Right kidney (tissue), 9 donors: ENCODE results near the gene CRELD2.

ENCODE experiments used
- DNase-seq: peaks from one replicate; pipeline ENCODE4 v3.0.0-alpha.2; 2016
- long read RNA-seq, 8 donors: transcript quantifications; one replicate each; lab custom pipeline, GENCODE V29; 2026

Gene CRELD2, protein sequence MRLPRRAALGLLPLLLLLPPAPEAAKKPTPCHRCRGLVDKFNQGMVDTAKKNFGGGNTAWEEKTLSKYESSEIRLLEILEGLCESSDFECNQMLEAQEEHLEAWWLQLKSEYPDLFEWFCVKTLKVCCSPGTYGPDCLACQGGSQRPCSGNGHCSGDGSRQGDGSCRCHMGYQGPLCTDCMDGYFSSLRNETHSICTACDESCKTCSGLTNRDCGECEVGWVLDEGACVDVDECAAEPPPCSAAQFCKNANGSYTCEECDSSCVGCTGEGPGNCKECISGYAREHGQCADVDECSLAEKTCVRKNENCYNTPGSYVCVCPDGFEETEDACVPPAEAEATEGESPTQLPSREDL
- long read RNA-seq, donor 1, transcript CRELD2-201 (10 exons, 1,357 nt): major isoform, 22 of 25 reads
- long read RNA-seq, donor 1, partial matches to known transcripts: 0 of 25 reads
- long read RNA-seq, donor 1, other reads (novel, unspliced or antisense): 0 of 25 reads
- long read RNA-seq, donor 2, partial matches to known transcripts: 0 of 7 reads
- long read RNA-seq, donor 2, other reads (novel, unspliced or antisense): 0 of 7 reads
- long read RNA-seq, donor 3, transcript CRELD2-201 (10 exons, 1,357 nt): major isoform, 7 of 10 reads
- long read RNA-seq, donor 3, partial matches to known transcripts: 0 of 10 reads
- long read RNA-seq, donor 3, other reads (novel, unspliced or antisense): 0 of 10 reads
- long read RNA-seq, donor 4, transcript CRELD2-201 (10 exons, 1,357 nt): major isoform, 17 of 20 reads
- long read RNA-seq, donor 4, partial matches to known transcripts: 0 of 20 reads
- long read RNA-seq, donor 4, other reads (novel, unspliced or antisense): 0 of 20 reads
- long read RNA-seq, donor 5, transcript CRELD2-201 (10 exons, 1,357 nt): major isoform, 16 of 16 reads
- long read RNA-seq, donor 5, partial matches to known transcripts: 0 of 16 reads
- long read RNA-seq, donor 5, other reads (novel, unspliced or antisense): 0 of 16 reads
- long read RNA-seq, donor 6, transcript CRELD2-201 (10 exons, 1,357 nt): major isoform, 12 of 15 reads
- long read RNA-seq, donor 6, partial matches to known transcripts: 0 of 15 reads
- long read RNA-seq, donor 6, other reads (novel, unspliced or antisense): 0 of 15 reads
- long read RNA-seq, donor 7, transcript CRELD2-201 (10 exons, 1,357 nt): major isoform, 13 of 14 reads
- long read RNA-seq, donor 7, partial matches to known transcripts: 0 of 14 reads
- long read RNA-seq, donor 7, other reads (novel, unspliced or antisense): 0 of 14 reads
- long read RNA-seq, donor 8, transcript CRELD2-201 (10 exons, 1,357 nt): major isoform, 10 of 10 reads
- long read RNA-seq, donor 8, partial matches to known transcripts: 0 of 10 reads
- long read RNA-seq, donor 8, other reads (novel, unspliced or antisense): 0 of 10 reads

GRCh38 chr22:49917974-49918910 lies at the start of gene CRELD2, which contains the start of gene ALG12:
TSS of gene CRELD2 (plus strand) at chr22:49918634. CDS start at chr22:49918770, 136 bp downstream.
TSS of gene ALG12 (minus strand) at chr22:49918438. CDS start at chr22:49913765, 4,673 bp downstream.
- DNase-seq: peak; percentile 99

- no peak for DNase-seq
Measured at GRCh38 chr22:49869086-49869830, 49.2 kb upstream of the CRELD2 start.

- no peak for DNase-seq
Measured at GRCh38 chr22:49869845-49870712, 48.4 kb upstream of the CRELD2 start.

DNA sequence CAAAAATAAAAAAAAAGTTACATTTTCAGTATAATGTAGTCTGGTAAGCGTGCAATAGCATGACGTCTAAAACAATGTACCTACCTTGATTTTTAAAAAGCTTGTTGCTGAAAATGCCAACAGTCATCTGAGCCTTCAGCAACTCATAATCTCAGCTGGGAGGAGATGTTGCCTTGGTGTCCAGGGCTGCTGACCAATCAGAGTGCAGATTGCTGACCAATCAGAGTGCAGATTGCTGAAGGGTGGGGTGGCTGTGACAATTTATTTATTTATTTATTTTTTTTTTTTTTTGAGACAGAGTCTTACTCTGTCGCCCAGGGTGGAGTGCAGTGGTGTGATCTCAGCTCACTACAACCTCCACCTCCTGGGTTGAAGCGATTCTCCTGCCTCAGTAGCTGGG lies 47.0 kb upstream of the CRELD2 start:
- no peak for DNase-seq

GRCh38 chr22:49872347-49872746 lies 46.1 kb upstream of the CRELD2 start:
- no peak for DNase-seq

DNA sequence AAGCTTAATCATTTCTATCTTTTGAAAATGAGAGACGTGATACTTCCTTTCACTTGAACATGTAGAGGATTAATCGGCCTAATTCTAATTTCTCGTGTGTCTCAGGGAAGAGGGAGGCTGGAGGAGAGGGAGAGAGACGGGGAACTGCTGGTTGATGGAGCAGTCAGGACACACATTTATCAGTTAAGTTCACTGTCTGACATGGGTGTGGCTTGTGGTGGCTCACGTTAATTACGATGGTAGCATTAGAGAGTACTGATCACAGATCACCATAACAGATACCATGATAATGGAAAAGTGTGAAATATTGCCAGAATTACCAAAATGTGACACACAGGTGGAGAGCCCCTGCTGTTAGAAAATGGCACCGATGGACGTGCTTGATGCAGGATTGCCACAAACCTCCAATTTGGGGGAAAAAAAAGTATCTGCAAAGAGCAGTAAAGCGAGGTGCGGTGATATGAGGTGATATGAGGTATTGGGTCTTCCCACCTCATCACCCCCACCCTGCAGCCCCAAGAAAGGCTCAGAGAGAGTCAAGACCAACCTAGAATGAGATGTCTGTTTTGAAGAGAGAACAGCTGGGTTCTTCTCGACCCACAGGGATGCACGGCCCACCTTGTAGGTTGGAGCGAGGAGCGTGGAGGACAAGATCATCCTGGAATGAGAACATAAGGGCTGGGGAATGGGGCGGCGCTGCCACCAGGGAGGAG lies 45.0 kb upstream of the CRELD2 start:
- DNase-seq: no peak

DNA sequence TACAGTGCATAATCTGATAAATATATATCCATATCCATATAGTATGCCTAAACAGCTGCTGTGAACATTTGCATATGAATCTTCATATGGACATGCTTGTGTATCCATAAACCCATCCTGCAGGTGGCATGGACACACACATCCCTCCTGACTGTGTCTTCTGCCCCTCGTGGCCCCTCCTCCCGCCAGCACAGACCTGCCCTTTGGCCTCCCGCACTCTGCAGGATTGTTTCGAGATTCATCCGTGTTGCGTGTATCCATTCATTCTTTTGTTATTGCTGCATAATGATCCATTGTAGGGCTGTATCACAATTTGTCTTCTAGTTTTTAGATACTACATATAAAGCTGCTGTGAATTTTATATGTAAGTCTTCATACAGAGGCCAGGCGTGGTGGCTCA lies 40.8 kb upstream of the CRELD2 start:
- DNase-seq: no peak

DNA sequence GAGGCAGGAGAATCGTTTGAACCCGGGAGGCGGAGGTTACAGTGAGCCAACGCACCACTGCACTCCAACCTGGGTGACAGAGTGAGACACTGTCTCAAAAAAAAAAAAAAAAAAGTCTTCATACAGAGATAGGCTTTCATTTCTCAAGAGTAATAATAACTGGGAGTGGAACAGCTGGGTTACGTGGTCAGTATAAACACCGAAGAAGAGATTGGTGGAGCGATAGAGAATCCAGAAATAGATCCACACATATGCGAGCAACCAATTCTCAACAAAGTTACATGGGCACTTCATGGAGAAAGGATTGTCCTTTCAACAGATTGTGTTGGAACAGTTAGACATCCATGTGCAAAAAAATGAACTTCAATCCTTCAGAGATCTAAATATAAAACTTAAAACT lies 40.2 kb upstream of the CRELD2 start:
- no peak for DNase-seq

- no peak for DNase-seq
Measured at GRCh38 chr22:49879871-49880270, 38.6 kb upstream of the CRELD2 start.

DNA sequence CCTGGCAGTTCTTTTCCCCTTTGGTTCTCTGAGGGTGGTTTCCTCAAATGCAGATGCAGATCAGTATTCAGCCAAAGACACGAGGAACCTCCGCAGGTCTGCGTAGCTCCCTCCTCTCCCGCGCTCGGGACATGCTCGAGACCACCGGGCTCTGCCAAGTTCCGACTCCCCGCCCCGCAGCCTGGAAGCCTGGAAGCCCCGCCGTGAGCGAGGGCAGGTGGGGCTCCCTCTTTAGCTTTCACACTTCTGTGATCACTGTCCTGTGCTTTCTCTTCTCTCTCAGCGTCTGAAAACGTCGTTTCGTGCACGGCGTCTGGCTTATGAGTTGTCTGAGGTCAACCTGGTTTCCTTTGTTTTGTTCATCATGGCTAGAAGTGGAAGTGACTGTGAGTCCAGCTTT lies 38.2 kb upstream of the CRELD2 start:
- no peak for DNase-seq

GRCh38 chr22:49881856-49882255 lies 36.6 kb upstream of the CRELD2 start:
- no peak for DNase-seq

DNA sequence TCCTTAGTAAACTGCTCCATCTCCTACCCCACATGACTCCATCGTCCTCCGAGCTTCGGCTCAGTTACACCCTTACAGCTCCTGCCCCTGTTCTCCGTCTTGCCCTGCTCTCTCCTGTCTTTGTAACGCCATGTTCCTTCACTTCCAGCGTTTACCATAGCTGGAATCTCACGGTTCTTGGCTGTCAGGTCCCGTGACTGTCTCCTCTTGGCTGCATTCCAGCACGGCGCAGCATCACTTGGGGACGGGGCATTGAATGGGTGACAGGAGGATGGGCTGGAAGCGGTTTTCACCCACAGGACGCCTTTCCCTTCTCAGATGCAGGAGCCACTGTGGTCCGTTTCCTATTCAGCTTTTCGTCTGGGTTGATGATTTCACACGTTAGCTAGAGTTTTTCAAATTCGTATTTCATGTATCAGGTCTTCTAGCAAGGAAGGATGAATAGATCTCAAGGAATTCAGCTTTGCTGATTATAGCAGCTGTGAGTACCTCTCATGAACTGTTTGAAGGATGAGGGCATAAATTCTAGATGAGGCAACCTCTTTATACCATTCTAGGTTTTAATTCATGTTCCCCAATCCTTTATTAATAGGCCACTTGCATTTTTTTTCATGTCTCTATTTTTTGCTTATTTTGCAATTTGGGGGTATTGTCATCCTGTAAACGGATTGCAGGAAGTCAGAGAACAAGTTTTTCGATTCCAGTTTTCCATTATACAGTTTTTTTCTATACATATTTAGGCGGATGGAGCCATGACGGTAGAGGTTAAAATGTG lies 35.7 kb upstream of the CRELD2 start:
- DNase-seq: no peak

DNA sequence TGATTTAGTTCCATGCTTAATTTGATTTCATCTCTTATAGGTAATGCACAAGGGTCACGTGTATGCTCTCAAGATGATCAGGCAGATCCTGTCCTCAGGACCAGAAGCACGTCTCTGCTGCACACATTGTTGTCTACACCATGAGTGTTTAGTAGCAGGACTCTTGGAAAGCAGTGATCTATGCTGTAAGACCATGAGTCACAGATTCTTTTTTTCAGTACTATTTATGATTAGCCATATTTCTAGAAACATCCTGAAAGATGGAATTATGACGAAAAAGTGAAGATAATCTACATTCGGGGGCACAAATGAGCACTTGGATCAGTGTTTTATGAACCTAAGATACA lies 35.2 kb upstream of the CRELD2 start:
- DNase-seq: no peak

GRCh38 chr22:49884075-49884474 lies 34.4 kb upstream of the CRELD2 start:
- DNase-seq: no peak

DNA sequence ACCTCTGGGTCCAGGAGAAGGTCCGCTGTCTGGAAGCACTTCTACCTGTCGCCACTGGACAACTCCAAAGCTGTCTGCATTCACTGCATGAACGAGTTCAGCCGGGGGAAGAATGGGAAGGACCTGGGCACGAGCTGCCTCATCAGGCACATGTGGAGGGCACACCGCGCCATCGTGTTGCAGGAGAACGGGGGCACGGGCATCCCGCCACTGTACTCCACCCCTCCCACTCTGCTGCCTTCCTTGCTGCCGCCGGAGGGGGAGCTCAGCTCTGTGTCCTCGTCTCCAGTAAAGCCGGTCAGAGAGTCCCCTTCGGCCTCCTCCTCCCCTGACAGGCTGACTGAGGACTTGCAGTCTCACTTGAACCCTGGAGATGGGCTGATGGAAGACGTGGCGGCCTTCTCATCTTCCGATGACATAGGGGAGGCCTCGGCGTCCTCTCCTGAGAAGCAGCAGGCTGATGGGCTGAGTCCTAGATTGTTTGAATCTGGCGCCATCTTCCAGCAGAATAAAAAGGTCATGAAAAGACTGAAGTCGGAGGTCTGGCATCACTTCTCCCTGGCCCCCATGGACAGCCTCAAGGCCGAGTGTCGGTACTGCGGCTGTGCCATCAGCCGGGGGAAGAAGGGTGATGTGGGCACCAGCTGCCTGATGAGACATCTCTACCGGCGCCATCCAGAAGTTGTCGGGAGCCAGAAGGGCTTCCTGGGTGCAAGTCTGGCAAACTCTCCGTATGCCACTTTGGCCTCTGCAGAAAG lies 33.8 kb upstream of the CRELD2 start:
- DNase-seq: no peak

- no peak for DNase-seq
Measured at GRCh38 chr22:49885281-49885680, 33.2 kb upstream of the CRELD2 start.

- no peak for DNase-seq
Measured at GRCh38 chr22:49885881-49886280, 32.6 kb upstream of the CRELD2 start.
